AG09319 (cell line): Measurements from ENCODE around the gene GATB.

Experiments
- DNase-seq: peaks from one replicate; pipeline ENCODE4 v3.0.0-alpha.2; 2010; ENCODE audit warnings: low read depth; ENCODE audit errors: extremely low read depth
- TF ChIP-seq, protein P1 (sequence below): IDR thresholded peaks from 2 replicates; pipeline ENCODE4 v1.5.1; 2011; ENCODE audit warnings: low read depth, mild to moderate bottlenecking, inconsistent platforms, low read length, moderate library complexity

Gene GATB

DNA sequence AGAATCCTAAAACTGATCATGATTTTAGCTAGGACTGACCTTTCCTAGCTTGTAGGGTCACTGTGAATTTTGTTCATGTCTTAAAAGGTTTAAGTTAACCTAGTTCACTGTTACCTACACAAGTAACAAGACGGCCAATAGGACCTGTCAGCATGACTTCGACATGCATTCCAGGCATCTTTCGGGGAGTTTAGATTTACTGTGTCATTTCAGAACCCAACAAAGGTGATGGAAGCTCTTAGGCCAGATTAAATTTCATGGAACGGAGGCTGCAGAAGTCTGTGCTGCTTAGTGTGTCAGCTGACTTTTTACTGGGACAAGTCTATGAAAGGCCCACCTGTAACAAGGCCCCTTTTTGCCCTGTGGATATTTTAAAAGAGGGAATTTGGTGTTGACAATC lies 93.1 kb downstream of the GATB start:
- no peak for DNase-seq

DNA sequence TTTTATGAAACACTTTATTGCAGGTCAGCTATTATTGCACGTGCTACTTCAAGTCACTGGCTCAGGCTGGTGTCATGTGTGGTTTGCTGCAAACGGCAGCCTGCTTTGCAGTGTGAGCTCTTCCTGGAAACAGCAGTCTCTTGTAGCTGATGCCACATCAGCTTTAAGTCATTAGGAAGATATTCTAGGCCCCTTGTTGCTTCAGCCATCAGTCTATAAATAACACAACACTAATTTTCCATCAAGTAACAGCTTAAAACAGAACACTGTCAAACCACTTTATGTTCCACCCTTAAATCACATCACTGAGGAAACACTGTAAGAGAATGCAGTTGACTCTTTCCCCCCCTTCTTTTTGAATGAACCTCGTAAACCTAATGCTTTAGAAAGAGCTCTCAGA lies 93.8 kb downstream of the GATB start:
- DNase-seq, result no peak
- TF ChIP-seq, protein P1, sequence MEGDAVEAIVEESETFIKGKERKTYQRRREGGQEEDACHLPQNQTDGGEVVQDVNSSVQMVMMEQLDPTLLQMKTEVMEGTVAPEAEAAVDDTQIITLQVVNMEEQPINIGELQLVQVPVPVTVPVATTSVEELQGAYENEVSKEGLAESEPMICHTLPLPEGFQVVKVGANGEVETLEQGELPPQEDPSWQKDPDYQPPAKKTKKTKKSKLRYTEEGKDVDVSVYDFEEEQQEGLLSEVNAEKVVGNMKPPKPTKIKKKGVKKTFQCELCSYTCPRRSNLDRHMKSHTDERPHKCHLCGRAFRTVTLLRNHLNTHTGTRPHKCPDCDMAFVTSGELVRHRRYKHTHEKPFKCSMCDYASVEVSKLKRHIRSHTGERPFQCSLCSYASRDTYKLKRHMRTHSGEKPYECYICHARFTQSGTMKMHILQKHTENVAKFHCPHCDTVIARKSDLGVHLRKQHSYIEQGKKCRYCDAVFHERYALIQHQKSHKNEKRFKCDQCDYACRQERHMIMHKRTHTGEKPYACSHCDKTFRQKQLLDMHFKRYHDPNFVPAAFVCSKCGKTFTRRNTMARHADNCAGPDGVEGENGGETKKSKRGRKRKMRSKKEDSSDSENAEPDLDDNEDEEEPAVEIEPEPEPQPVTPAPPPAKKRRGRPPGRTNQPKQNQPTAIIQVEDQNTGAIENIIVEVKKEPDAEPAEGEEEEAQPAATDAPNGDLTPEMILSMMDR, result no peak

More for the DNA sequence above, 93.1 kb downstream of the GATB start:
- TF ChIP-seq, protein P1, result no peak

DNA sequence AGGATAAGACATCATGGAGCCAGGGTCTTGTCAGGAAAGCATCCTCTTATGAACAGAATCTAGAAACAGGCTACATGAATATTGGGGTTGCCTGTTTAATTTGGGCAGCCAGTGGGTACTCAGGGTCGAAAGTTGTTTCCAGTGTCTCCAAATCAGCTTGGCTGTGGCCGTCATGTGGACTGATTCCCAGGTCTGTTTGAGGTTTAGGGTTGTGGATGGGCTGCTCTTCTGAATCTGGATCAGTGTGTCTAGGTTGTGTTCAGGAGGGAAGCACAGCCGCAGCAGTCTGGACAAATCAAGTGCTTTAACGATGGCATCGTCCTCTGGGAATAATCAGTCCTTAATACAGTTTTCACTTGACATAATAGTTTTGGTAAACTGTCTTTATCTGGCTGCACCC lies 94.3 kb downstream of the GATB start:
- TF ChIP-seq, protein P1, result no peak

DNA sequence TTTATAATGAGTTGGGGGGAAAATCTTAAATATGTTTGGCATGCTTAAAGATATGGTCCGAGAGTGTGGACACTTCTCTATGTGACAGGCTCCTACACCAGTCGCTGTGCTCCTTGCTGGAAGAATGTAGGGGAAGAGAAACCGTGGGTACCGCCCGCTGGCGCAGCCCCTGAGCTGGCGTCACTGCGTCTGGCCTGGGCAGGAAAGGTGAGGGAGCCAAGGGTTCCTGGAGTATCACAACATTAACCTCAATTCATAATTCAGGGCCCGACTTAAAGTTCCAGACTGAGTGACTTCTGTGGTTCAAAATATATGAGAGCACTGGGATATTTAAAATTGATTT lies 95.1 kb downstream of the GATB start:
- DNase-seq, result no peak
- TF ChIP-seq, protein P1, result no peak

More for the DNA sequence above, 94.3 kb downstream of the GATB start:
- DNase-seq, result no peak

DNA sequence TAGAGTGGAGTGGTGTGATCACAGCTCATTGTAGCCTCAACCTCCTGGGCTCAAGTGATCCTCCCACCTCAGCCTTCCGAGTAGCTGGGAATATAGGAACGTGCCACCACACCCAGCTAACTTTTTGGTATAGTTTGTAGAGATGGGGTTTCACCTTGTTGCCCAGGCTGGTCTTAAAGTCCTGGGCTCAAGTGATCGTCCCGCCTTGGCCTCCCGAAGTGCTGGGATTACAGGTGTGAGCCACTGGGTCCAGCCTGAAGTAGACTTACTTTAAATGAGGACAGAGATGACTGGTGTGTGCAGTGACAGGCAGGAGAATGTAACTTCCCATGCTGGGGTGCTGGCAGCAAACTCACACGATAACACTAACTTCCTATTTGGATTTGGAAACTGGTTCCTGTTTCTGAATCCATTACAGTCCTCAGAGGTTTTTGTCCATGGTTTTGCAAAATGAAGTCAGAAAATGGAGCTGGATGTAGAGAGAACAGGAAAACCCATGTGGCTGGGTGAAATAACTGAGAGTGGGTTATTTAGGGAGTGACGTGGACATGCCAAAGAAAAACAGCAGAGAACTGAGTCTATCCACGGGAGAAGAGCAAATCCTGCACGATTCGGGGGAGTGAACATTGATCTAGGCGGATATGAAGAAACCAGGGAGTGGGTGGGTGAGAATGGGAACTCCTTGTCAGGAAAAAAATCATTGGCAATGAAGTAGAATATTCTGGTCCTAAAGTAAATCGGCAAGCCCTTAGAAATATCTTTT lies 95.6 kb downstream of the GATB start:
- DNase-seq, result no peak
- TF ChIP-seq, protein P1, result no peak

DNA sequence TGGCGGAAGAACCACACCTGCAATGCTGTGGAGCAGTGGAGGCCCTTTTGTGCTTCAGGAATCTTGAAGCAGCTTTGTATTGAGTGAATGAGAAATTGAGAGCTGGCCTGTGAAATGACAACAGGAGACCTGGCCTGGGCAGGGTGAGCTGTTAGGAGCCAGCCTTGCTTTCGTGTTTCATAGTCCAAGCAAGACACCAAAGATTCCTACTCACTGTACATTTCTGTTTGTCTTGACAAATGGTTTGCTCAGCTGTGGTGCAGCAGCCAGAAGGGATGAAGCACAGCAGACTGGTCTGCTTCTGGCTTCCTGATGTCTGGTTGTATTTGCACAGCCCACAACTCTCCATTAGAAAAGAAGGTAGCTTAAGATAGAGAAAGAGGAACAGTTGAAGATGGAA lies 96.5 kb downstream of the GATB start:
- DNase-seq, result no peak
- TF ChIP-seq, protein P1, result no peak

DNA sequence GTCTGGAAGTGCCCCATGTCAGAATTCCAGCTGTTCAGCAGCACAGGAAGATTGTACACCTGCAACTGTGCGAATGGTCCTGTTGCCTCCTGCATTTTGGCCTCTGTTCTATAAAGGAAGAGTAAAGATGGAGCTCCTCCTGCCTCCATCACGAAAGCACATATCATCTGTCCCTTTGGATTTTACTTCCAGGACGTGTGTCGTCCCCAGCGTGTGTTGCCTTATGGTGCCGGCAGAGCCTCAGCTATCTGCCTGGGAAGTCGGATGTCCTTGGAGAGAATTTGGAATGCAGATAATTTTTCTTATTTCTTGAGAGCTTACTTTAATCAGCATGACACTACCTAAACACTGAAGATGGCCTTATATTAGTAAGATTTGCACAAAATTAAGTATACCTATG lies 97.7 kb downstream of the GATB start:
- TF ChIP-seq, protein P1, result no peak
- no peak for DNase-seq
